Measurements from ENCODE around the gene R3HDML. TPM values are rescaled to one million over a fixed set of nuclear protein-coding genes. Genes with fewer than 3 reads are reported as not detected.
A peak's percentile ranks its signal among the peaks of the same experiment; 100 is the strongest.

The R3HDML gene
- total RNA-seq, 2 experiments from 2014 or later = not detected

- no peaks in the 10 kb centered on the region for H3K9me3 Mint-ChIP-seq
- CTCF ChIA-PET = interaction anchor here (0.5 to 1.9 kb wide), 15 partner anchors 9 to 349 kb away, joined by 3 to 14 read pairs (median 4); partner anchors contain the start of gene FITM2
- Histone ChIP-seq H3K27ac (ENCODE audit: low read depth in 1 of 2, low read length in 2 of 2) (no peak overlapping the region), H3K27me3 (ENCODE audit: control insufficient read depth in 1 of 2, insufficient read depth in 2 of 2, low read length in 2 of 2) (peaks cover 4 to 9% of the 10 kb centered on the region in 2 experiments), H3K4me3 (ENCODE audit: low read length) (no peak overlapping the region), H3K9me3 (ENCODE audit: control insufficient read depth in 1 of 2, insufficient read depth in 1 of 2, low read length in 2 of 2) (no peaks in the 10 kb centered on the region), H3K4me1 (ENCODE audit: insufficient read depth, low read length) (peaks cover 8% of the 10 kb centered on the region), H3K36me3 (ENCODE audit: insufficient read depth, low read length) (no peaks in the 10 kb centered on the region)
- H3K4me1 Mint-ChIP-seq (ENCODE audit: low read depth) = peaks cover 15% of the 10 kb centered on the region
- DNase-seq (peak; percentile 73 to 90 (median 81)), ATAC-seq (ENCODE audit: poor library complexity) (peak; percentile 65)
- H3K36me3 Mint-ChIP-seq (ENCODE audit: low read depth) = no peaks in the 10 kb centered on the region
- POLR2A ChIA-PET = interaction anchor here (1.0 kb wide), 1 partner anchor 168 kb away, joined by 3 read pairs; no protein-coding TSS in a partner anchor
- TF ChIP-seq CTCF (IDR thresholded peaks at IDR 0.05) = peak; percentile 95
- no peak overlapping the region for H3K4me3 Mint-ChIP-seq
- peaks cover 19% of the 10 kb centered on the region for H3K27me3 Mint-ChIP-seq
- no peak overlapping the region for H3K27ac Mint-ChIP-seq
- intact Hi-C loops (cut with DNase I, micrococcal nuclease) = loop anchor here (1.0 to 5.0 kb wide), 7 partner anchors 72 to 483 kb away; partner anchors contain the start of gene FITM2 (in 2 of the 2)
Observed at GRCh38 chr20:44384423-44385027, 47.7 kb downstream of the R3HDML start.

GRCh38 chr20:44388466-44389023 is 51.7 kb downstream of the R3HDML start:
- peak; percentile 92 for ATAC-seq (ENCODE audit: poor library complexity)
- peak; percentile 66 for TF ChIP-seq CTCF (IDR thresholded peaks at IDR 0.05)

GRCh38 chr20:44389871-44390270 is 53.0 kb downstream of the R3HDML start:
- no peak overlapping the region for H3K27ac Mint-ChIP-seq
- ChIA-PET POLR2A (no interaction called here), CTCF (no interaction called here)
- ATAC-seq (ENCODE audit: poor library complexity) (no peak), DNase-seq (no peak)
- Histone ChIP-seq H3K4me1 (ENCODE audit: insufficient read depth, low read length) (peaks cover 8% of the 10 kb centered on the region), H3K4me3 (ENCODE audit: low read length) (no peak overlapping the region), H3K27ac (ENCODE audit: low read depth in 1 of 2, low read length in 2 of 2) (no peak overlapping the region), H3K27me3 (ENCODE audit: control insufficient read depth in 1 of 2, insufficient read depth in 2 of 2, low read length in 2 of 2) (peaks cover 4% of the 10 kb centered on the region in 2 experiments), H3K9me3 (ENCODE audit: control insufficient read depth in 1 of 2, insufficient read depth in 1 of 2, low read length in 2 of 2) (no peaks in the 10 kb centered on the region), H3K36me3 (ENCODE audit: insufficient read depth, low read length) (no peaks in the 10 kb centered on the region)
- intact Hi-C loops (cut with DNase I, micrococcal nuclease) = loop anchor here (1.0 to 5.0 kb wide), 5 partner anchors 78 to 477 kb away; partner anchors contain the start of gene FITM2 (in 2 of the 2)
- peaks cover 12% of the 10 kb centered on the region for H3K4me1 Mint-ChIP-seq (ENCODE audit: low read depth)
- H3K4me3 Mint-ChIP-seq = no peak overlapping the region
- H3K36me3 Mint-ChIP-seq (ENCODE audit: low read depth) = no peaks in the 10 kb centered on the region
- no peaks in the 10 kb centered on the region for H3K9me3 Mint-ChIP-seq
- peaks cover 4% of the 10 kb centered on the region for H3K27me3 Mint-ChIP-seq
- TF ChIP-seq CTCF (IDR thresholded peaks at IDR 0.05) = no peak

More at GRCh38 chr20:44388466-44389023, 51.7 kb downstream of the R3HDML start:
- Histone ChIP-seq H3K4me3 (ENCODE audit: low read length) (no peak overlapping the region), H3K27me3 (ENCODE audit: control insufficient read depth in 1 of 2, insufficient read depth in 2 of 2, low read length in 2 of 2) (peaks cover 4% of the 10 kb centered on the region in 2 experiments), H3K36me3 (ENCODE audit: insufficient read depth, low read length) (no peaks in the 10 kb centered on the region), H3K27ac (ENCODE audit: low read depth in 1 of 2, low read length in 2 of 2) (no peak overlapping the region), H3K9me3 (ENCODE audit: control insufficient read depth in 1 of 2, insufficient read depth in 1 of 2, low read length in 2 of 2) (no peaks in the 10 kb centered on the region), H3K4me1 (ENCODE audit: insufficient read depth, low read length) (peaks cover 8% of the 10 kb centered on the region)
- no peaks in the 10 kb centered on the region for H3K9me3 Mint-ChIP-seq
- POLR2A ChIA-PET = no interaction called here
- no peak overlapping the region for H3K4me3 Mint-ChIP-seq
- H3K4me1 Mint-ChIP-seq (ENCODE audit: low read depth) = peaks cover 15% of the 10 kb centered on the region
- H3K36me3 Mint-ChIP-seq (ENCODE audit: low read depth) = no peaks in the 10 kb centered on the region
- CTCF ChIA-PET = no interaction called here
- peaks cover 8% of the 10 kb centered on the region for H3K27me3 Mint-ChIP-seq
- intact Hi-C loops (cut with DNase I, micrococcal nuclease) = loop anchor here (1.0 to 5.0 kb wide), 7 partner anchors 76 to 479 kb away; partner anchors contain the start of gene FITM2 (in 2 of the 2)
- DNase-seq = peak; percentile 39 to 85 (median 56)
- no peak overlapping the region for H3K27ac Mint-ChIP-seq

All from CD4-positive, alpha-beta T cell (primary cell).